GM18868 (cell line): ENCODE data around the gene ANKRD62.
"Not testable (repeated sequence)": the region's sequence is repeated elsewhere in the genome, so short reads cannot be mapped to it uniquely, and the experiment has no call there.

Experiments
- ATAC-seq: cut with Tn5 transposase; IDR thresholded peaks from one replicate; pipeline ENCODE4 v1.9.1; 2021; ENCODE audit warnings: mild to moderate bottlenecking, moderate library complexity; ENCODE audit not compliant: unreplicated experiment

The ANKRD62 gene

GRCh38 chr18:12065397-12065796, 28.2 kb upstream of the ANKRD62 start:
- ATAC-seq, result no peak

GRCh38 chr18:12066910-12067511, 26.6 kb upstream of the ANKRD62 start:
- no peak for ATAC-seq

GRCh38 chr18:12067671-12068070, 26.0 kb upstream of the ANKRD62 start:
- ATAC-seq, result no peak

GRCh38 chr18:12068316-12068949, 25.2 kb upstream of the ANKRD62 start:
- ATAC-seq, result not testable (repeated sequence)

GRCh38 chr18:12068950-12069320, 24.7 kb upstream of the ANKRD62 start:
- ATAC-seq, result no peak

- not testable (repeated sequence) for ATAC-seq
Measured at GRCh38 chr18:12071066-12071465, 22.6 kb upstream of the ANKRD62 start.

GRCh38 chr18:12072996-12073395, 20.6 kb upstream of the ANKRD62 start:
- ATAC-seq, result no peak

GRCh38 chr18:12074736-12075135, 18.9 kb upstream of the ANKRD62 start:
- no peak for ATAC-seq

GRCh38 chr18:12076424-12077140, 17.1 kb upstream of the ANKRD62 start:
- peak; percentile 50 for ATAC-seq

GRCh38 chr18:12077994-12078393, 15.6 kb upstream of the ANKRD62 start:
- ATAC-seq, result not testable (repeated sequence)

- no peak for ATAC-seq
Measured at GRCh38 chr18:12079491-12080237, 14.0 kb upstream of the ANKRD62 start.

- ATAC-seq, result no peak
Measured at GRCh38 chr18:12085136-12085535, 8.5 kb upstream of the ANKRD62 start.

- ATAC-seq, result no peak
Measured at GRCh38 chr18:12085786-12086185, 7.9 kb upstream of the ANKRD62 start.

- ATAC-seq, result no peak
Measured at GRCh38 chr18:12086249-12086648, 7.4 kb upstream of the ANKRD62 start.

- ATAC-seq, result no peak
Measured at GRCh38 chr18:12086677-12087470, 6.8 kb upstream of the ANKRD62 start.

GRCh38 chr18:12087471-12088025, 6.1 kb upstream of the ANKRD62 start:
- no peak for ATAC-seq

GRCh38 chr18:12088096-12088495, 5.5 kb upstream of the ANKRD62 start:
- no peak for ATAC-seq

- ATAC-seq, result no peak
Measured at GRCh38 chr18:12088731-12089375, 4.8 kb upstream of the ANKRD62 start.

- no peak for ATAC-seq
Measured at GRCh38 chr18:12091538-12092141, 2.0 kb upstream of the ANKRD62 start.
